Dedifferentiated amniotic fluid mesenchymal stem cell (primary cell): ENCODE results near the gene TELO2.
A peak's percentile ranks its signal among the peaks of the same experiment; 100 is the strongest.

Source experiments
- DNase-seq: peaks from one replicate; pipeline ENCODE4 v3.0.0-alpha.2; 2016; ENCODE audit errors: extremely low spot score

TELO2 gene

DNA sequence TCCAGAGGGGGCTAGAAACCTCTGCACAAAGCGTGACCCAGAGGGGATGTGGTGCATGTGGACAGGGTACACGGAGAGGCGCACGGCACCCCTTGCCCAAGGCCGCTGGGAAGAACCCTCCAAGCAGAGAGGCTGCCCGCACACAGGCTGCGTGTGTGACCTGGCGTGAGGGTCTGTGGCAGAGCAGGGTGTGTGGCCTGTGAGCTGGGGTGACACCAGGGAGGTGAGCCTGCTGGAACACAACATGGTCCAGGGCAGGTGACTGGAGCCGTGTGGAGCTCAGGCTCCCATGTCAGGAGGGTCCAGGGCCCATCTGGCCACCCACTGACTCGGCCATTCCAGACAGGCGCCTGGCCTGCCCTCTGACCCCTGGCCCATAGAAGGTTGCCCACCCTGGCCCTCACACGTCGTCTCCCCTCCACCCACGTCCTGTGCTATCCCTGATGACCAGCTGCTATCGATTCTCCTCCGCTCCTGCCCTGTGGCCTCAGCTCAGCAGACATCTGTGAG, 25.5 kb downstream of the TELO2 start:
- DNase-seq: no peak

DNA sequence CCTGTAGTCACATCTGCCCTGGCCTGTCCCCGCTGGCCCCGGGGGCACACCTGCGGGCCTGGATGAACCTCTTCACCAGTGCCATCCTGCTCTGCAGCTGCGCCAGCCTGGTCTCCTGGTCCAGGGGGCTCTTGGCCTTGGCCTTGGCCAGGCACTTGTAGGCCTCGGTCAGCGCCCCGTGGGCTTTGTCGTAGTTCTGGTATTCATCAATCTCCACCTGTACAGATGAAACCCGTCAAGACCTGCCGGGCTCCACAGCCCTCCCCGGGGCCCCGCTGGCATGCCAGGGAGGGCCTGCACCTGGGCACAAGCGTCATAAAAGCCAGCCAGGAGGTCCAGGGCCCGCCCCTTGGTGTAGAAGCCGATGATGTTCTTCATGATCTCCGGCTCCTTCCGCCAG, 26.7 kb downstream of the TELO2 start:
- DNase-seq: no peak

DNA sequence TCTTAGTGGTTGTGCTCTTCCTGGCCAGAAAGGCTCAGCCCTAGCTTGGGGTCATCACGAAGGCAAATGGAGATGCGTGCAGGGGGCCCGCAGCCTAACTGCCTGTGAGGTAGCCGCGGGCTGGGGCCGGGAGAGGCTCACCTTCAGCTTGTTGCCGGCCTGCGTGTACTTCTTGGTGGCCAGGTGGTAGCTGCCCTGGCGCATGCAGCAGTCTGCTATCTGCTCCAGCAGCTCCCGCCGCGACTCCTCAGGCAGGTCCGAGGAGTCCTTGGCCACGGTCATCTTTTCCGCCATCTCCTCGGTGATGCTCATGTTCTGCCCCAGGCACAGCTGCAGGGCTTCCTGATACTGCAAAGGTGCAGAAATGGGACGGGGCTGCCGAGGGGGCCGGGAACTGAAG, 27.3 kb downstream of the TELO2 start:
- DNase-seq: no peak

DNA sequence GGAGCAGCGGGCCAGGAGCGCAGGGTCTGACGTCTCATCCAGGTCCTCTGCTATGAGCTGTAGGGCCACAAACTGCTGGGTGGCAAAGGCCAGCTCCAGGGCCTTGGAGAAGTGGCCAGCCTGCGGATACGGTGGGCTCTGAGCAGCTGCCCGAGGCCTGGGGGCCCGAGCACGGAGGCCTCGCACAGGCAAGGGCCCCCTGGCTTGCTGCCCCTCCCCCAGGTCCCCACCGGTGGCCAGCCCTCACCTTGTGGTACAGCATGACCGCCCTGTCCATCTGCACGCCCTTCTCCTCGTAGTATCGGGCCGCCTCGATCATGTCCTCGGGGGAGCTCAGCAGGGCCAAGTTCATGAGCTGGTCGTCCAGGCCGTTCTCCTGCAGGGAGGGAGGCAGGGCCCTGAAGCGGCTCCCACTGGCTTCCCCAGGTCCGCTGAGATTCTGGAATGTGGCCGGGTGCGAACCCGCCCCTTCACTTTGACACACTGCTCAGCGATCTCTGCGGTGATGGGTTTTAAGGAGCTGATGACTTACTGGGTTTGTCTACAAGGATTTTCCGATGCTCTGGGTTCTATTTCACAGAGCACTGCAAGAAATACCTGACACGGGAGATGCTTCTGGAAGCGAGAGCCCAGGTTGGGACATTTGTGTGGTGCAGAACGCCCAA, 30.6 kb downstream of the TELO2 start:
- DNase-seq: no peak

DNA sequence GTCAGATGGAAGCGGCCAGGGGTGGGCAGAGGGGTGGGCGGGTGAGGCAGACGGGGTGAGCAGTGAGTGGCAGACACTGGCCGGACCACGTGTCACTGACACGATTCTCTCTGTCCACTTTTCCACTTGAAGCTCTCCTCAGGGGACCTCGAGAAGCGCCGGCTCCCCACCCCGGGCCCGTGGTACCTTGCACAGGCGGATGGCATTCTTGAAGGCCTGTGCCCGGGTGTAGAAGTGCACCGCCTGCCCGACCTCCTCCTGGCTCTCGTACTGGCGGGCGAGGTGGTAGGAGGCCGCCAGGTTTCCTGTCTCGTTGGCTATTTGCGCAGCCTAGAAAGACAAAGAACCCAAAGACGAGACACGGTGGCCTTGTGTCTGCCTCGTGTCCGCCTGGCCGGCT, 31.2 kb downstream of the TELO2 start:
- no peak for DNase-seq

DNA sequence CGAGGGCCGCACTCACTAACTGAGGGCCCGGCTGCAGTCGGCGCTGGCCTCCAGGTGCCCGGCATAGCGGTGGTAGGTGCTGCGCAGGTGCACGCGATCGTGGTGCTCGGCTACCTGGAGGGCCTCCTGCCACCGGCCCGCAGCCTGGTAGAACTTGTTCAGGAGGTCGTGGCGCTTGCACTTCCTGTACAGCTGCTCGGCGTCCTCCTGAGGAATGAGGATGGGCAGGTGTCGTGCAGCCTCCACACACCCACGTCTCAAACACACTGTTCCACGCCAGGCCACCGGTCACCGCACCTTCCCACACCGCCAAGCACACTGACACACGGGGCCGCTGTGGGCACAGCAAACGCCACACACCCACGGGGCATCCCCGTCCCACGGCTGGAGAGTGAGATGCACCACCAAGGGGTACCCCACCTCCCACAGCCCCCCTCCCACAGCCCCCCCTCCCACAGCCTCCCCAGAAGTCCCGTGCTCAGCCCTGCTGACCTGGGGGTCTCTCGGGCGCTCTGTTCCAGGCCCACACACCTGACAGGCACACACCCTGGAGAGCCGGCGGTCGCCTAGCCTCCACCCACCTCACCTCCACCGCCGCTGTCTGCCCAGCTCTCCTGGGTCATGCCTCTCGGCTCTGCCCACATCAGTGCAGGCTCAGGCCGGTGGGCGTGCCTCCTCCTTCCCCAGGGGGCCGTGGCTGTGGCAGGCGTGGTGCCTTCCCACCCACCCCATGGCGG, 32.9 kb downstream of the TELO2 start:
- no peak for DNase-seq

DNA sequence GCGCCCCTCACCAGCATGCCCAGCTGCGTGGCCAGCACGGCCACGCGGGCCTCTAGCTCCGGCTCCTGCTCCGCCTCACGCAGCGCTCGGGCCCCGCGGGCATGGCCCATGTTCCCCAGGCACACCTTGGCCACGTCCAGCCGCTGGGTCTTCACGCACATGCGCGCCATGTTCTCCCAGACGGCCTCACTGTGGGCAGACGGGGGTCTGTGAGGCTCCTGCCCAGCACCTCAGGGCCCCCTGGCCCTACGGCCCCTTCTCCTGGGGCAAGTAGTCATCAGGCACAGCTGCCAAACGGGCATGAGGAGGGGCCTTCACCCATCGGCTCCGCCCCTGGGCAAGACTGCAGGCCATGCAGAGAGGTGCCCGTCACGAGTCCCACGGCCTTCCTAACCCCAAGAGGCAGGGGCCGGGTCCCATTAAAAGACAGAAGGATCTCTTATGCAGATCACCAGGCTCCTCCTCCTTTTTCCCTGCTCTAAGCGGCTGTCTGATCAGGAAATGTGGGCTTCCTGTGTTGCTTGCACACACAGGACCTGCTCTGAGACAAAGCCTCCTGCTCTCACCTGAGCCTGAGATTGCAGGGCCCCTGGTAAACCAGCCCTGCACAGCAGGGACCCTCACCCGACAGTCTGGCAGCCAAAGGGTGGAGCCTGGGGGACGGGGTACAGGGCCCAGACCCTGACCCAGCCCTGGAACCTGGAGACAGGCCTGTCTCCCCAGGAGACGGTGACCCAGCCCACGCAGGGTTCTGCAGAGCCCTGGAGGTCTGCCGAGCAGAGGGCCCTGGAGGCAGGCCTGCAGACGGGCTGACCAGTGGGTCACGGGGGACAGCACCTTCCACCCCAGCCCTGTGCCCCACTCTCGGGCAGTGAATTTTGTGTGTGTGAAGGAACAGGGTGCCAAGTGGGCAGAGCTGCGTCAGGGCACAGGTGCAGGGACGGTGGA, 33.7 kb downstream of the TELO2 start:
- DNase-seq: no peak

DNA sequence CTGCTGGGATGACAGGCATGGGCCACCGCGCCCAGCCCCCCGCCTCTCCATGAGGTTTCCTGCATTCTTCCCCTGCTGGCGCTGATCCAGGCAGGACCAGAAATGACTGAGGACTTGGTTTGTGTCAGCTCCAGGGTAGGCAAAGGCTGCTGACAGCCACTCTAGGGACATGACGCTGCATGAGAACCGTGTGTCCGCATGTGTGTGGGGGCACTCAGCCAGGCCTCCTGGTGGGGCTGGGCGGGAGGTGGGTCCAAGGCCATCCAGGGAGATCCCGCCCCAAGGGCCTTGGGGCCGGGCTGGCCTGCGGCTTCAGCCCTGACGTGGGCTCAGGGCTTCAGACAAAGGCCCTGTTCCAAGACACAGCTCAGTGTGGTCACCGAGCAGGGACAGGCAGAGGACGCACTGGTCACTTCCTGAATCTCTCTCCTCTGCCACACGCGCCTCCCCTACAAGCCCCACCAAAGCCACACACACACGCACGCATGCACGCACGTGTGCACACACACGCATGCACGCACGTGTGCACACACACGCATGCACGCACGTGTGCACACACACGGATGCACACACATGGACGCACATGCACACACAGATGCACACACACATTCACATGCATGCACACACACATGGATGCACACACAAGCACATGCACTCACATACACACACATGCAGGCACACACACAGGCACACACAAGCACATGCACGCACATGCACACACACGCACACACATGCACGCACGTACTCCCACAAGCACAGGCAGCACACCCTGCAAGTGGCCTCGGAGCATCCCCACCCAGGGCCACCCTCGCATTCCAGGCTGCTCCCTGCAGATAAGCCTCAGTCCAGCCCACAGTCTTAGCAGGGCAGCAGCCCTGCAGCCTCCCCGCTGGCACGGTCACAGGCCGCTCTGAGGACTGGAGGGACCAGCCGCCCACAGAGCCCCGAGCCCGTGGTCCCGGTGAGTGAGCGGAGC, 35.0 kb downstream of the TELO2 start:
- no peak for DNase-seq

DNA sequence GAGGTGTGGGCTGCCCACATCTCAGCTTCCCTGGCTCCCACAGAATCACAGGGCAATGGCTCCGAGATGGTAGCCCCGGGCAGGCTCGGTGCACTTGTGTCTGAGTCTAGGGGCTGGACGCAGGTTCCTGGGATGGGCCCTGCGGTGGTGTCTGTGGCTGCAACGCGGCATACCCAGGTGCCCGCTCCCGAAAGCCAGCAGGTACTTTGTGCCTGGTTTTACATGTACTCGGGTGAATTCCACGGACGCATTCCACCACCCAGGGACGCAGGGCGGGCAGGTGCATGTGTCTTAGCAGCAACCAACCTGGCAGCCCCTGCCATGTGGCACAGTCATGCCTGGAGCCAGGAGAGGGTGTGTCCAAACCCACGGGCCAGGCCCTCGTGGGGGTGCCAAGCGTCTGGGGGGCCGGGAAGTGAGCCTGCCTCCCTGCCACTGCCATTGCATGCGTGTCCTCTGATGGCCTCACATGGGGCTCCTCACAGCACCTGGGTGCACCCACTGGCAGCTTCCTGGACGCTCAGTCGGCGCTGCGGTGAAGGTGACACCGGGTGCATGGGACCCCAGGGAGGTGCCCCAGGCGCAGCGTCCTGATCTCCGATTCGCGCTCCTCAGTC, 35.9 kb downstream of the TELO2 start:
- DNase-seq: no peak

DNA sequence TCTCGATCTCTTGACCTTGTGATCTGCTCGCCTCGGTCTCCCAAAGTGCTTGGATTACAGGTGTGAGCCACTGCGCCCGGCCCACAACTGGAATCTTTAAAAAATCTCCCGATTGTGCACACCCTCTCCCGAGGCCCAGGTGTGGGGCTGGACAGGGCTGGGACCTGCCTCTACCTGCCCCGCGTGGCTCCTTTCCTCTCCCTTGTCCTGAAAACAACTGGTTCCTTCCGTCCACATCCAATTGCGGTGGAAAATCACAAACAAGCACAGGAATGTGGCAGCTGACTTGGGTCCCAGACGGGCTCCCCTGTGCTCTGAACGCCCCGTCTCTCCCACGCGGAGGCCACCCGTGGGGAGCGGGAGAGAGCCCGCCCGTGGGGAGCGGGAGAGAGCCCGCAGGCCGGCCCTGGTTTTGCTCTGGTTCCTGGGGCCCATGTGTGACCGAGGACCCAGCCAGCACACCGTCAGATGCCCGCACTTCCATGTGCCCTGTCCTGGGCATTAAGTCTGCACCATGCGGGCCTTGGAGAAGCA, 37.3 kb downstream of the TELO2 start:
- DNase-seq: no peak

DNA sequence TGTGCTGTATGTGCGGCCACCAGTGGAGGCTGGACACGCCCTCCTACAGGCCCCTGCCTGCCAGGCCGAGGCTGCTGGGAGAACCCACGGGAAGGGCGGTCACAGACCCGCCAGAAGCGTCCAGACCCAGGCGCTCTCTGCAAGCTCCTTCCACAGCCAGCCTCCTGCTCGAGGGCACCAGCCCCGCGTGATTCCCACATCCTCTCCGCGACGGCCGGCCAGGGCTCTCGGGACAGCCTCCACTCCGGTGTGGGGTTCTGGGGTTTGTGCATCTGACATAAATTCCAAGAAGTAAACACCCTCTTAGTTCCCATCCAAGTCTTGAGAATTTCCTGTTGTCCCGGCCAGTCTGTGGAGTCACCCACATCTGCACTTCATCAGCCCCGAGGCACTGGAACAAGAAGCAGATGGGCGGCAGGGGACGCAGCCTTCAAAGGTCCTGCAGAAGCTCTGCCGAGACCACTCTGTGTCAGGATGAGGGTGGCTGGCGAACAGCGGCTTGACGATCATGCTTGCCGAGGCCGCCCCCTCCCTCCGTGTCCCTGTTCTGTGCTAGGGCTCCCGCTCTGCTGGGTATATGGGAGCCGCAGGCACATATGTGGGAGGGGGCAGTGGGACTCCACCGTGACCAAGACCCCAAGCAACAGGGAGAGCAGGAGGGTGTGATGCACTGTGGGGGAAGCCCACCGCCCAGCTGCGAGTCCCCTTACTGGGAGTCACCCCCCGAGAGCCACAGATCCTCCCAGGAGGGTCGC, 37.9 kb downstream of the TELO2 start:
- DNase-seq: peak; percentile 70

DNA sequence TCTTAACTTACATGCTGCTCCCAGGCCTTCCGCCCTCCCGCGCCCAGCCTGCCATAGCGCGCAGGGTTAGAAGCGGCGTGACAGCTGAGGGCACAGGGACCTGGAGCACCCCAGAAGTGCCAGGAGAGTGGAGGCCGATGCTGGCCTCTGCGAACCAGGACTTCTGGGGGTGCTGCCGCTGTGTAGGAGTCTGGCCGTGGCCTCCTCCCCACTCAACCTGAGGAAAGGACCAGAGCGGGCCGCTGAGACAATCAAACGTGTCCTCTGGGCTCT, 38.4 kb downstream of the TELO2 start:
- DNase-seq: no peak

DNA sequence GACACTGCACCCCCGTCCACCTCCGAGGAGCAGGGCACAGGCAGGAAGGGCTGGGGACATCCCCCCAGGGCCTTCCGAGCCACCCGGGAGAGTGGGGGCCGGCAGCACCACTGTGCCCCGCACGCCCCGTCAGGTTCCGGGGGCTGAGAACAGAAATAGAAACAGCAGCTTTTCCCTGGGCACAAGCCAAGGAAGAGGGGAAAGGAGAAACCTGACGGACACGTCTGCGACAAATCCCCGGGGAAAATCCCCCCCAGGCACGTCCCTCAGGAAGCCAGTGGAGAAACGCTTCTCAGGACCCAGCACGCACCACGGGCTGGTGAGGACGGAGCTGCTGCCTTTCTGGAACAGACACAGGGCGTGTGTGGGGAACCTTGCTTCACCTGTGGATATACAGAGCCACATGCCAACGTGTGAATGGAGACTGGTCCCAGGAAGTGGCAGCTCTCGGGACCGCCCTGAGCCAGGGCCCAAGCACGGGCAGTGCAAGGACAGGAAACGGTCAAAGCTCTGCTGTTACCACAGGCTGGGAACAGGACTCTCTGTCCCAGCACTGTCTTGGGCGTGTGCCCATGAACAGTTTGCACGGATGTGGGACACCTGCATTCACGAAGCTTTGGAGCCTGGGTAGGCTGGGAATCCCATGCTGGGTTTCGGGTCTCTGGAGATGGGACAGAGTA, 39.1 kb downstream of the TELO2 start:
- DNase-seq: no peak

DNA sequence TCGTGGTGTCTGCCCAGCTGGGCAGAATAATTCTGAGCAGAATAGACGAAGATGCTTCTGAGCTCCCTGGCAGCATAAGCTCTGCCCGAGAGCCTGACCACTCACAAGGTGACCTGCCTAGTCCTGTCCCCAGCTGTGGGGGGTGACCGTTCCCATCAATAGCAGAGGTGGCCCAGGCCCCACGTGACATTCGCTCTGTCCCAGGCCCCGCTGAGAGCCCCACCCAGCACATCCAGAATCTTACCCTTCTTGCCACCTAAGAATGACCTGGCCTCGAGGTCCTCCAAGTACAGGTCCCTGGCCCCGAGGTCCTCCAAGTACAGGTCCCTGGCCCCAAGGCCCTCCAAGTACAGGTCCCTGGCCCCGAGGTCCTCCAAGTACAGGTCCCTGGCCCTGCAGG, 39.6 kb downstream of the TELO2 start:
- DNase-seq: no peak

DNA sequence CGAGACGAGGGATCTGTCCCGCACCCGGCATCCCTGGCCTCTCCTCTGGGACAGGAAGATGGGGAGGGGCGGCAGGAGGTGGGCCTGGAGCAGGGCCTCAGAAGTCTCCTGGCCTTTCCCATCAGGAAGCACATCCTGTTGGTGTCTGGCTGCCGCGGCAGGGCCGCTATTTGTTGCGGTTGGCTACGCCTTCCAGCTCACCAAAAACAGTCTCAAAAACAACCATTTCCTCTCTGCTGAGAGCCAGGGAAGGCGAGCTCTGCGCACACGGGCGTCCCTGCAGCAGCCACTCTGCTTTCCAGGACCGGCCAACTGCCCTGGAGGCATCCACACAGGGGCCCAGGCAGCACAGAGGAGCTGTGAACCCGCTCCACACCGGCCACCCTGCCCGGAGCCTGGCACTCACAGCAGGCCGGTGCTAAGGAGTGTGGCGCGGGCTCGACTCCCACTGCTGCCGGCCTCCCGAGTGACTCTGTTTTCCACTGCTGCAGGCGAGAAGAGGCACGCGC, 40.3 kb downstream of the TELO2 start, which contains the start of gene TMEM204:
TSS of gene TMEM204 (plus strand) at position 224 of the 509 bp plus-strand sequence. CDS start 610 bp downstream, outside the sequence.
- peak; percentile 34 for DNase-seq

DNA sequence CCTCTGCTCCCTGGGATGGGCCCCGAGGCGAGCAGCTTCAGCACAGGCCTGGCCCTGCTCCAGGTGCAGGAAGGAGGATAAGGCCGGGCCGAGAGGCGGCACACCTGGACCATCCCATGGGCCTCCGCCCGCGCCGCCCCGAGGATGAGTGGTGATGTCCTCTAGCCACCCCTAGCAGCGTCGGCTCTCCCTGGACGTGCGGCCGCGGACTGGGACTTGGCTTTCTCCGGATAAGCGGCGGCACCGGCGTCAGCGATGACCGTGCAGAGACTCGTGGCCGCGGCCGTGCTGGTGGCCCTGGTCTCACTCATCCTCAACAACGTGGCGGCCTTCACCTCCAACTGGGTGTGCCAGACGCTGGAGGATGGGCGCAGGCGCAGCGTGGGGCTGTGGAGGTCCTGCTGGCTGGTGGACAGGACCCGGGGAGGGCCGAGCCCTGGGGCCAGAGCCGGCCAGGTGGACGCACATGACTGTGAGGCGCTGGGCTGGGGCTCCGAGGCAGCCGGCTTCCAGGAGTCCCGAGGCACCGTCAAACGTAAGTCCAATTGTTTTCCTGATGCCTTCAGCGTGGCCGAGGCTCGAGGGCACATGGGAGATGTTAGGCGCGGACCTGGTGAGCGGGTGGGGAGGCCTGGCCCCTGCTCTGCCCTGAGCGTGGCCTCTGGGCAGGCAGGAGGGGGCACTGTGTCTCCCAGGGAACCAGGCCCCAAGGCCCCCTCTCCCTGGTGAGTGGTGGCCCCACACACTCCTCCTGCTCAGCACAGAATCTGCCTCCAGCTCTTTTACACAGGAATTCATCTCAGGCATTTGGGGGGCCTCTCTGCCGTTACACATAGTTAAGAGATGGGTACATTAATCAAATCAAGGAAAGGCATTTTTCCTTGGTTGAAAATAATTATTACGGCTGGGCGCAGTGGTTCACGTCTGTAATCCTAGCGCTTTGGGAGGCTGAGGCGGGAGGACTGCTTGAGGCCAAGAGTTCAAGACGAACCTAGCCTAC, 41.2 kb downstream of the TELO2 start:
- no peak for DNase-seq

DNA sequence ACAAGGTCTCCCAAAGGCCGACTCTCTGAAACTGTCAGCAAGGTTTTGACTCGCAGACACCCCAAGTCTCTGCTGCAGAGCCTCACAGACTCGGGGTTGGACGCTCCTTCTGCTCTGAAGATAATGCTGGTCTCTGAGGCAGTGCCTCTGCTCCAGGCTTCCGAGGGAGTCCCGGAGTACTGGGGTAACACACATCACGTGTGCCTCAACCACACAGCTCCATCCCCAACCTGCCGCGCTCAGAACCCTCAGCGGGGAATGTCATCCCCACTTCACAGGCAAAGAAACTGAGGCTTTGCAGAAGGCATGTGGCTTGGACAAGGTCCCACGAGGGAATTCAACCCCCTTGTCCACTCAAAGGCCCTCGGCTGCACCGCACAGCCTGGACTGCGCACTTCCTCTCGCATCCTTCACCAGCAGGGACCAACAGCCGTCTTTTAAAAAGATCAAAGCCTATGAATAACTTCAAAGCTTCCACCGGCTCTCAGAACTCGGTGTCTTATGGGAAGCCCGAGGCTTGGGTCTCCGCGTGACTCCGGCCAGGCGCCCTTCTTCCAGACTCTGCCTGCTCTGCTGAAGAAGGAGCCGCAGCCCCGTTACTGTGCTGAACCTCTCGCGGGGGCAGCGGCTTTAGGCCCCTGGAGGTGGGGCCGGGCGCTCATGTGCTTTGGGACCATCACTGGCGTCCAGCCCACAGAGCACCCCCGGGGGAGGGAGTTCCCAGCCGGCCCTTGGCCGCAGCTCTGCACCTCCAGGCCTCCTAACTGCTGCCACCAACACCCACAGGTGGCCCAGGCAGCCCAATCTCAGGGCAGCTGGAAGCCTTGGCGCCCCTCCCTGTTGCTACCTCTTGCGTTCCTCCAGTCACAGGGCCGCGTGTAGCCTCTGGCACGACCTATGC, 42.5 kb downstream of the TELO2 start:
- no peak for DNase-seq
